Measurements from ENCODE around the gene INSYN2A. TPM values are rescaled to one million over a fixed set of nuclear protein-coding genes. Genes with fewer than 3 reads are reported as not detected.

INSYN2A gene
- polyA plus RNA-seq (2013), result 0.07 TPM

GRCh38 chr10:127196282-127197153 lies at the start of gene INSYN2A:
INSYN2A (minus strand) TSS chr10:127196591; CDS start chr10:127176395, 20,196 bp downstream.
- Histone ChIP-seq H3K4me1 (ENCODE audit: control extremely low read depth in 1 of 4, control insufficient read depth in 4 of 4, insufficient read depth in 4 of 4, low read length in 3 of 4) (peaks cover 0 to 24% (median 18%) of the 10 kb centered on the region in 4 experiments), H3K9me3 (ENCODE audit: control extremely low read depth in 1 of 5, control insufficient read depth in 4 of 5, insufficient read depth in 2 of 5, low read depth in 1 of 5, low read length in 4 of 5) (no peaks in the 10 kb centered on the region), H3K36me3 (ENCODE audit: control insufficient read depth in 4 of 4, insufficient read depth in 4 of 4, low read length in 3 of 4) (no peaks in the 10 kb centered on the region), H3K27me3 (replicated peaks in 2 of 5; ENCODE audit: control insufficient read depth in 4 of 5, insufficient read depth in 5 of 5, low read length in 4 of 5) (peaks cover 13 to 56% (median 17%) of the 10 kb centered on the region in 5 experiments), H3K27ac (ENCODE audit: insufficient read depth in 1 of 2, low read depth in 1 of 2, low read length in 2 of 2, poor library complexity in 1 of 2, severe bottlenecking in 2 of 2) (no peak within 1 kb of the TSS), H3K4me3 (ENCODE audit: control insufficient read depth in 1 of 7, extremely low read depth in 1 of 7, insufficient read depth in 4 of 7, low read depth in 2 of 7, low read length in 6 of 7) (peak within 1 kb of the TSS in 6 of 7 experiments; percentile 30 to 63 (median 57))
- ChIA-PET CTCF (no interaction called here), POLR2A (interaction anchor here (0.5 kb wide), 1 partner anchor 134 kb away, joined by 5 read pairs; no protein-coding TSS in a partner anchor)
- 8% methylated on average over 43 of the region's 81 CpGs for WGBS (ENCODE audit: insufficient coverage)
- DNase-seq, result peak in 2 of 3 donors; percentile 45 to 50

GRCh38 chr10:127245456-127245855 lies 49.1 kb upstream of the INSYN2A start:
- ChIA-PET CTCF (no interaction called here), POLR2A (no interaction called here)
- Histone ChIP-seq H3K9me3 (ENCODE audit: control extremely low read depth in 1 of 5, control insufficient read depth in 4 of 5, insufficient read depth in 2 of 5, low read depth in 1 of 5, low read length in 4 of 5) (no peaks in the 10 kb centered on the region), H3K4me1 (ENCODE audit: control extremely low read depth in 1 of 4, control insufficient read depth in 4 of 4, insufficient read depth in 4 of 4, low read length in 3 of 4) (no peaks in the 10 kb centered on the region), H3K4me3 (ENCODE audit: control insufficient read depth in 1 of 7, extremely low read depth in 1 of 7, insufficient read depth in 4 of 7, low read depth in 2 of 7, low read length in 6 of 7) (no peak overlapping the region), H3K36me3 (ENCODE audit: control insufficient read depth in 4 of 4, insufficient read depth in 4 of 4, low read length in 3 of 4) (peaks cover 0 to 10% (median 0%) of the 10 kb centered on the region in 4 experiments), H3K27me3 (replicated peaks in 2 of 5; ENCODE audit: control insufficient read depth in 4 of 5, insufficient read depth in 5 of 5, low read length in 4 of 5) (no peaks in the 10 kb centered on the region), H3K27ac (ENCODE audit: insufficient read depth in 1 of 2, low read depth in 1 of 2, low read length in 2 of 2, poor library complexity in 1 of 2, severe bottlenecking in 2 of 2) (no peak overlapping the region)
- no peak for DNase-seq
- 94% methylated on average over 10 of the region's 10 CpGs for WGBS (ENCODE audit: insufficient coverage)

DNA sequence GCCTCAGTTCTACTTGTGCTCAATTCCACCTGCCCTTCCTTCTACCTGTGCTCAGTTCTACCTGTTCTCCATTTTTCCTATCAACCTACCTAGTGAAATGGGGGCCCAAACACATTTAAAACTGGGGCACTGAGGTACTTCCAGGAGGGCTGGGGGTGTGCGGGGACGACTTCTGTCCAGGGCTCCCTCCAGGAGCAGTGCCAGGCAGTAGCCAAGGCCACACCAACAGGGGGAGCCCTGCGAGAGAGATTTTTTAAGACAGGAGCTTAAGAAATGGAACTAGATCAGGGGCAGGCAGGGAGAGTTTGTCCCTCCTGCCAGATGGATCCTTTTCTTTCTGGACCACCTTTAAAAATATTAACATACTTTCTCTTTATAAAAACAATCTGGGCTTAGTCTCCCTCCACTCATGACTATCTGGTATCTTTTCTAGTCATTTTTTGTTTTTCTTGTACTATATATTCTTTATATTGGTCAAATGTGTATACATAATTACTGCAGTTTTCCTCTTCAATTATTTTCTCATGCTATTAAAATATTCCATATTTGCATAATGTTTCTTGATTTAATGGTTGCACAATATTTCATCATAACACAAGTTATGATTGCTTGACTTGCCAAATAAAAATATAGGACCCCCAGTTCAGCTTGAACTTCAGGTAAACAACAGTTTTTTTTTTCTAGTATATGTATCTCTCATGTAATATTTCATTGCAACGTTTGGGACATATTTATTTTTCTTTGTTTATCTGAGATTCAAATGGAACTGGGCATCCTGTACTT lies 47.3 kb upstream of the INSYN2A start:
- CTCF ChIA-PET, result interaction anchor here (0.6 to 1.3 kb wide), 6 partner anchors 10 to 334 kb away, joined by 3 to 5 read pairs (median 3); no protein-coding TSS in a partner anchor
- DNase-seq, result peak; percentile 39 to 61 (median 54)
- 42% methylated on average over 3 of the region's 4 CpGs for WGBS (ENCODE audit: insufficient coverage)

GRCh38 chr10:127242914-127243313 lies 46.5 kb upstream of the INSYN2A start:
- Histone ChIP-seq H3K36me3 (ENCODE audit: control insufficient read depth in 4 of 4, insufficient read depth in 4 of 4, low read length in 3 of 4) (no peaks in the 10 kb centered on the region), H3K9me3 (ENCODE audit: control extremely low read depth in 1 of 5, control insufficient read depth in 4 of 5, insufficient read depth in 2 of 5, low read depth in 1 of 5, low read length in 4 of 5) (no peaks in the 10 kb centered on the region), H3K27ac (ENCODE audit: insufficient read depth in 1 of 2, low read depth in 1 of 2, low read length in 2 of 2, poor library complexity in 1 of 2, severe bottlenecking in 2 of 2) (no peak overlapping the region), H3K4me1 (ENCODE audit: control extremely low read depth in 1 of 4, control insufficient read depth in 4 of 4, insufficient read depth in 4 of 4, low read length in 3 of 4) (no peaks in the 10 kb centered on the region), H3K4me3 (ENCODE audit: control insufficient read depth in 1 of 7, extremely low read depth in 1 of 7, insufficient read depth in 4 of 7, low read depth in 2 of 7, low read length in 6 of 7) (no peak overlapping the region), H3K27me3 (replicated peaks in 2 of 5; ENCODE audit: control insufficient read depth in 4 of 5, insufficient read depth in 5 of 5, low read length in 4 of 5) (no peaks in the 10 kb centered on the region)
- CTCF ChIA-PET, result interaction anchor here (0.8 to 1.3 kb wide), 4 partner anchors 10 to 334 kb away, joined by 3 to 5 read pairs (median 3); no protein-coding TSS in a partner anchor
- 90% methylated on average over 3 of the region's 3 CpGs for WGBS (ENCODE audit: insufficient coverage)
- no peak for DNase-seq
- POLR2A ChIA-PET, result no interaction called here

More for the DNA sequence above, 47.3 kb upstream of the INSYN2A start:
- H3K9me3 ChIP-seq (ENCODE audit: control extremely low read depth in 1 of 5, control insufficient read depth in 4 of 5, insufficient read depth in 2 of 5, low read depth in 1 of 5, low read length in 4 of 5), result no peaks in the 10 kb centered on the region
- no peaks in the 10 kb centered on the region for H3K4me1 ChIP-seq (ENCODE audit: control extremely low read depth in 1 of 4, control insufficient read depth in 4 of 4, insufficient read depth in 4 of 4, low read length in 3 of 4)
- no peak overlapping the region for H3K27ac ChIP-seq (ENCODE audit: insufficient read depth in 1 of 2, low read depth in 1 of 2, low read length in 2 of 2, poor library complexity in 1 of 2, severe bottlenecking in 2 of 2)
- peaks cover 0 to 6% (median 0%) of the 10 kb centered on the region in 4 experiments for H3K36me3 ChIP-seq (ENCODE audit: control insufficient read depth in 4 of 4, insufficient read depth in 4 of 4, low read length in 3 of 4)
- no peak overlapping the region for H3K4me3 ChIP-seq (ENCODE audit: control insufficient read depth in 1 of 7, extremely low read depth in 1 of 7, insufficient read depth in 4 of 7, low read depth in 2 of 7, low read length in 6 of 7)
- no peaks in the 10 kb centered on the region for H3K27me3 ChIP-seq (replicated peaks in 2 of 5; ENCODE audit: control insufficient read depth in 4 of 5, insufficient read depth in 5 of 5, low read length in 4 of 5)
- POLR2A ChIA-PET, result no interaction called here

GRCh38 chr10:127236266-127236665 lies 39.9 kb upstream of the INSYN2A start:
- POLR2A ChIA-PET, result no interaction called here
- Histone ChIP-seq H3K4me3 (ENCODE audit: control insufficient read depth in 1 of 7, extremely low read depth in 1 of 7, insufficient read depth in 4 of 7, low read depth in 2 of 7, low read length in 6 of 7) (no peak overlapping the region), H3K27me3 (replicated peaks in 2 of 5; ENCODE audit: control insufficient read depth in 4 of 5, insufficient read depth in 5 of 5, low read length in 4 of 5) (no peaks in the 10 kb centered on the region), H3K27ac (ENCODE audit: insufficient read depth in 1 of 2, low read depth in 1 of 2, low read length in 2 of 2, poor library complexity in 1 of 2, severe bottlenecking in 2 of 2) (no peak overlapping the region), H3K36me3 (ENCODE audit: control insufficient read depth in 4 of 4, insufficient read depth in 4 of 4, low read length in 3 of 4) (no peaks in the 10 kb centered on the region), H3K9me3 (ENCODE audit: control extremely low read depth in 1 of 5, control insufficient read depth in 4 of 5, insufficient read depth in 2 of 5, low read depth in 1 of 5, low read length in 4 of 5) (no peaks in the 10 kb centered on the region), H3K4me1 (ENCODE audit: control extremely low read depth in 1 of 4, control insufficient read depth in 4 of 4, insufficient read depth in 4 of 4, low read length in 3 of 4) (no peaks in the 10 kb centered on the region)
- DNase-seq, result no peak
- CTCF ChIA-PET, result no interaction called here
- WGBS (ENCODE audit: insufficient coverage), result no CpG with 5 or more reads among the region's 3 CpGs

GRCh38 chr10:127234306-127234800 lies 38.0 kb upstream of the INSYN2A start:
- DNase-seq, result no peak
- no peaks in the 10 kb centered on the region for H3K9me3 ChIP-seq (ENCODE audit: control extremely low read depth in 1 of 5, control insufficient read depth in 4 of 5, insufficient read depth in 2 of 5, low read depth in 1 of 5, low read length in 4 of 5)
- H3K27ac ChIP-seq (ENCODE audit: insufficient read depth in 1 of 2, low read depth in 1 of 2, low read length in 2 of 2, poor library complexity in 1 of 2, severe bottlenecking in 2 of 2), result no peak overlapping the region
- H3K4me1 ChIP-seq (ENCODE audit: control extremely low read depth in 1 of 4, control insufficient read depth in 4 of 4, insufficient read depth in 4 of 4, low read length in 3 of 4), result no peaks in the 10 kb centered on the region
- CTCF ChIA-PET, result no interaction called here
- H3K4me3 ChIP-seq (ENCODE audit: control insufficient read depth in 1 of 7, extremely low read depth in 1 of 7, insufficient read depth in 4 of 7, low read depth in 2 of 7, low read length in 6 of 7), result no peak overlapping the region
- no CpG with 5 or more reads among the region's 1 CpG for WGBS (ENCODE audit: insufficient coverage)
- H3K36me3 ChIP-seq (ENCODE audit: control insufficient read depth in 4 of 4, insufficient read depth in 4 of 4, low read length in 3 of 4), result no peaks in the 10 kb centered on the region
- no peaks in the 10 kb centered on the region for H3K27me3 ChIP-seq (replicated peaks in 2 of 5; ENCODE audit: control insufficient read depth in 4 of 5, insufficient read depth in 5 of 5, low read length in 4 of 5)
- POLR2A ChIA-PET, result no interaction called here
